HG02763 (cell line): ENCODE measurements around the gene H1-8.
"Not testable (repeated sequence)": the region's sequence is repeated elsewhere in the genome, so short reads cannot be mapped to it uniquely, and the experiment has no call there.

ENCODE experiments used
- ATAC-seq: cut with Tn5 transposase; IDR thresholded peaks from one replicate; pipeline ENCODE4 v1.9.1; 2021; ENCODE audit warnings: mild to moderate bottlenecking, moderate library complexity; ENCODE audit not compliant: unreplicated experiment

The H1-8 gene

DNA sequence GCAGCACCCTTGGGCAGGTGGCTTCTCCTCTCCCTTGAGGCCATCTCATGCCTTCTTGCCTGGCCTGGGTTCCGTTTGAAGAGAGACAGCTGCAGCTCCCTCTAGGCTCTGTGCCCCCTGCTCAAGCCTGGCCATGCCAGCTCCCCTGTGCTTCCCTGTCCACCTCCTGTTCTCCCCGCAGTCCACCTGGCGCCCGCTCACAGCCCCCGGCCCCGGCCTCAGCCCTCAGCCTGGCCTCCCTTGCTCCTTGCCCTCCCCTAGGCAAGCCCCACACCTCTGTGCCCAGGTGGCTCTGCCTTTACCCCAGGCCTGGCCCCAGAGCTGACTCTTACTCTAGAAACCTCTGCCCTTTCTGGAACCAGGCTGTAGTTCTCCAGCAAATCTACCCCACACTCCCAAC is 28.4 kb upstream of the H1-8 start:
- ATAC-seq = no peak

DNA sequence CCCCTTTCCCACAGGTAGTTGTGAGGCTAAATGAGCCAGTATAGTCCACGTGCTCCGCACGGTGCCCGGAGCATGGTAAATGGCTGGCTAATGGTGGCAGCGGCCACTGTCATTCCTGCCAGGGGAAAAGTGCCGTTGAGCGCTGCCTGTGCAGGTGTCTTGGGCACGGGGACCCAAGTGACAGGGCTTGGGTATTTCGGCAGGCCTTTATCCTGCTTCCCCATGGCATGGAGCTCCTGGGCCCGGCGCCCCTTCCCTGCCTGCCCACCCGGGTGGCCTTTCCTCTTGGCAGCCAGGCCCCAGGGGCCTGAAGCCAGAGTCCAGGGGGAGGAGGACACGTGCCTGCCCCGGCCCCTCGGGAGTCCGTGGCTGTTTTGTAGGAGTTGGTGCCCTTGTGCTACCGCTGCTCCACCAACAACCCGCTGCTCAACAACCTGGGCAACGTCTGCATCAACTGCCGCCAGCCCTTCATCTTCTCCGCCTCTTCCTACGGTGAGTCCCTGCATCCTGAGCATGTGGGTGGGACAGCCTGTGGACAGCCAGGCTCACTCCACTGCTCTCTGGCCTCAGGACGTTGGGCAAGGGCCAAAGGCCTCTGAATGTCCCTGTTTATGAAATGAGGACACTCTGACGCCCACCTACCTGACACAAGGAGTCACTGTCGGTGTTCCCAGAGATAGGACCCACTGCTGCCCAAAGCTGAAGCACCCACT is 27.7 kb upstream of the H1-8 start:
- ATAC-seq = not testable (repeated sequence)

DNA sequence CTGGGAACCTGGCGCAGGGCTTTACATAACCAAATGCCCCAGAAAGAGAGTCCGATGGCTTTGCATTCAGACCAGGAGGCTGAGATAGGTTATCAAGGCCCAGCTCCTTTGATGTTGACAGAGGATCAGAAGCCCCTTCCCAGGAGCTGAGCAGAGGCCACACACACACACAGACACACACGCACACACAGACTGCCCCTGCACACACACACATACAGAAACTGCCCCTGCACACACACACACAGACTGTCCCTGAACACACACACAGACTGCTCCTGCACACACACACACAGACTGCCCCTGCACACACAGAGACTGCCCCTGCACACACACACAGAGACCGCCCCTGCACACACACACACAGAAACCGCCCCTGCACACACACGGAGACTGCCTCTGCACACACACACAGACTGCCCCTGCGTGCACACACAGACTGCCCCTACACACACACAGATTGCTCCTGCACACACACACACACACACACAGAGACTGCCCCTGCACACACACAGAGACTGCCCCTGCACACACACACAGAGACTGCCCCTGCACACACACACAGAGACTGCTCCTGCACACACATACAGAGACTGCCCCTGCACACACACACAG is 27.0 kb upstream of the H1-8 start:
- not testable (repeated sequence) for ATAC-seq

DNA sequence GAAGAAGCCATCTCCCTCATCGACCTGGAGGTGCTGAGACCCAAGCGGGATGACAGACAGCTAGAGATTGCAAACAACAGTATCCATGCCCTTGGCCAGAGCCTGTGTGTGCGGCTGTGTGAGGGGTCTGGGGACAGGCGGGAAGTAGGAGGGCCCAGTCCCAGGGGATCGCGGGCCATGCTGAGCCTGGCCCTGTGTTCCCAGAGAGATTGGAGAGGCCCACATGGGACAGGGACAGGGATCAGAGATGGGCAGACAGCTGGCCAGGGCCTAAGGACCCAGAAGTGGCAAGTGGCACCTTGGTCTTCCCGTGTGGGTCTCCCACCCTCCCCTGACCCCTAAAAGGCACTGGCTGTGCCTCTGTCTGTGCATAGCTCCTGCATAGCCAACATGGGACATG is 25.5 kb upstream of the H1-8 start:
- ATAC-seq = no peak

DNA sequence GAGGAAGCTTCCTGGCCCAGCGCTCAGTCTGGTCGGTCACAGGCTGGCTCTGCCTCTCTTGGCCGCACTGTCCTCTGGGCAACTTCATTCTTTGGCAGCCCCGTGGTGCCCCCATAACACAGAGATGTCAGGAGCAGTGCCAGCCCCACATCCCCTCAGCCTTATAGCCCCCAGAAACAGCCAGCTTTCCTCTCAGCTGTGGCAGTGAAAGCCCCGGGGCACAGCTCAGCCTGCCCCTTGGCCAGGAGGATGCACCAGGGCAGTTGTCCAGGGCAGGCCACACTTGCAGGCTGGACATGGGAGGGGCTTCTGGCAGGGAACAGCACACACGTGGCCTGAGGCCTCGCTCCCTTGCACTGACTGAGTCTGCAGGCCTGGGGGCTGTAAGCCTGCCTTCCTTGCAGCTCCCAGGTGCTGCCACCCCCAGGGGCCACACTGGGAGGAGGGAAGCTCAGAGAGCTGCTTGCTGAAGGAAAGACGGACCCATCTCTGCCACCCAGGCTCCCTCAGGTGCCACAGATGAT is 24.9 kb upstream of the H1-8 start:
- ATAC-seq = no peak

DNA sequence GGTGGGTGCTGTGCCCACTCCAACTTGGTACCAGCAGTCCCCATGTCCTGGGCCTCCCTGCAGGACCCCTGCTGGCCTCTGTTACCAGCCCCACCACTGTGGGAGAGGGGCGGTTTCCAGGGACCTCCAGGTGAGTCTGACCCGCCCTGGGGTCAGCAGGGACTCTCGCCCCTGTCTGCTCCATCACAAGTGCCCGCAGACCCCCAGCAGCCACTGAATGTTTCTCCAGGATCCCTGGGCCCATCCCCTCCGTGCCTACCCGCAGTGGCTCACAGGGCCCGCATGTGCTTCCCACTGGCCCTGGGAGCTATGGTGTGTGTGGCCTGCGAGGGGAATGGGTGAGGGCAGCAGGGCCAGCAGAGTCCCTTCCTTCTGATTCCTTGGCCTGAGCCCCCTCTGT is 24.4 kb upstream of the H1-8 start:
- ATAC-seq = no peak

DNA sequence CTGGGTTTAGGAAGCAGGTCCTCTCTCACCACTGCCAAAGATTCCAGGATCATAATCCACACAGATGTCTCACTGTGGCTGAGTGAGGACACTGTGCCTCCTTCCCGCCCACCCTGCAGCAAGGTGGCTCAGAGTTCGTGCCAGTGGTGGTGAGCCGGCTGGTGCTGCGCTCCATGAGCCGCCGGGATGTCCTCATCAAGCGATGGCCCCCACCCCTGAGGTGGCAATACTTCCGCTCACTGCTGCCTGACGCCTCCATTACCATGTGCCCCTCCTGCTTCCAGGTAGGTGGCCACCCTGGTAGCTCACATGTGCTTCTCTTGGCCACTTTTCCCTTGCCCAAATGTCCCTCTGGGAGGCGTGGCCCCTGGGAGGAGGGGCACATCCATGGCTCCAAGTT is 23.5 kb upstream of the H1-8 start:
- ATAC-seq = no peak

DNA sequence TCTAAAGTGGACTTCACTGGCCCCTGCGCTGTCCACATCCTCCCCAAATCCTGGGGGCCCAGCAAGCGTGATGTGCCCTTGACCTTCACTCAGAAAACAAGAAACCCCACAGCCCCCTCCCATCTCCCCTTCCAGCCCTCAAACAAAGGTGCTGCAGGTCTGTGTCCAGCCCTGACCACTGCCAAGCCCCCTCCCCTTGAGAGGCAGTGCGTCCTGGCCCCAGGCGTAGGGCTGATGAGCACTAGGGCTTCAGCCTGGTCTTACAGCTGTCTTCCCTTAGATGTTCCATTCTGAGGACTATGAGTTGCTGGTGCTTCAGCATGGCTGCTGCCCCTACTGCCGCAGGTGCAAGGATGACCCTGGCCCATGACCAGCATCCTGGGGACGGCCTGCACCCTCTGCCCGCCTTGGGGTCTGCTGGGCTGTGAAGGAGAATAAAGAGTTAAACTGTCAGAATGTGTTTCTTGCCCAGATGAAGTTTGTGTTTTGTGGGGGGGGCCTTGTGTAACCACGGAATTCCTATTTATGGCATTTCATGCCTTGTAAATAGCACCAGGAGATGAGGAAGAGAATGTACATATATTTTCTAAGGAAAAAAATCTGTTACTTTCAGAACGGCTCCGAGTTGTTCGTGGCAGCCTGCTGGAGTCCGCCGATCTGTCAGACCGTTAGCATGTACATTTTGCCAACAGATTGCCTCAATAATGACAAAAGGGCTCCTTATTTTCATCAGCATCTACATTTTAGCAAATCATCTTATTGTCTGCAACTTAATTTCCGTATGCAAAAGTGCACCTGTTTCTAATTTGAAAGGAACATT is 22.9 kb upstream of the H1-8 start:
- ATAC-seq = no peak

DNA sequence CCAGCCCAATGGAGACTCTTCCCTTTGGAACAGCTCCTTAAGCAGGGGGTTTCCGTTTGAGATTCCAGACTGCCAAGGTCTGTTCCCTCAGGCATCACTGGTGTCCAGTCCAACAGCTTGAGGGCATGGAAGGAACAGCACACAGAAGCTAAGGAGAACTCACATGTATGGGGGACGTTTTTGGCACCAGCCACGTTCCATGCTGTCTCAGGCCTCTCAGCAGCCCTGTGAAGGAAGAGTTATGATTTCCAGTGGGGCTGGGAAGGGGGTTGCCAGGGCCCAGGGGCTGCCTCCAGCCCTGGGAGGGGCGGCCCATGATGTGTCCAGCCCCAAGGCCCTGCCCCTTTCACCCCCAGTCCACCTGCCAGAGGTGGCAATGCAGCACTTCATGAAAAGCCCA is 22.0 kb upstream of the H1-8 start:
- no peak for ATAC-seq

DNA sequence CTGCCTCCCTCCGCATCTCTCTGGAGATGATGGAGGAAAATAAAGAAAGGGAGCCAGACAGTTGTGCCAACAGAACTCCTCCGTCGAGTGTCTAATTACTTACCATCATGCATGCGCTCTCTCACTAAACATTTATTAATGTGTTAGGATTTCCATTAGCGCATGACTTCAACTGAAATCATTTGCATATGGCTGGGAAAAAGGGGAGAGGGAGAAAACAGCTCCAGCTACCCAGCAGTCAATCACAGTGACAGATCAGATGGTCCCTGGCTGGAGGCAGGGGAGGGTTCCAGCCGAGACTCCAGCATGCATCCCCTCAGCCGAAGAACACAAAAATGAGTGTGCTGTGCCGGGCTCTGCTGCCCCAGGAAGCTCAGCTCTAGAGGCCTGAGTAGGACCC is 21.4 kb upstream of the H1-8 start:
- ATAC-seq = no peak

DNA sequence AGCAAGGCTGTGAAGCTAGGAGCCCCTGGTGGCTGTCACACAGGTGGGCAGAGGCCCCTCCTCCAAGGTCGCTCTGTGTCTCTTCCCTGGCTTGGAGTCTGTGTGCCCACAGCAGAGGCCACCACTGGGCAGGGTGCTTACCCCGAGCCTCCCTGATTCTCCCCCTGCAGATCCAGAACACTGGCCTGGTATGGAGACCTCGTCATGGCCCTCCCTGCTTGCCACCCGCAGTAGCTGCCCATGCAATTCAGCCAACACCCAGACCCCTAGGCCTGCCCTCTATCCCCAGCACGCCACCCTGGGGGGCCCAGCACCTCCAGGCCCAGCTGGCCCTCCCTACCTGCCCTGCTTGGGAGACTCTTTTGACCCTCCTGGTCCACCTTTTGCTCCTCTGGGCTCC is 20.0 kb upstream of the H1-8 start:
- no peak for ATAC-seq

DNA sequence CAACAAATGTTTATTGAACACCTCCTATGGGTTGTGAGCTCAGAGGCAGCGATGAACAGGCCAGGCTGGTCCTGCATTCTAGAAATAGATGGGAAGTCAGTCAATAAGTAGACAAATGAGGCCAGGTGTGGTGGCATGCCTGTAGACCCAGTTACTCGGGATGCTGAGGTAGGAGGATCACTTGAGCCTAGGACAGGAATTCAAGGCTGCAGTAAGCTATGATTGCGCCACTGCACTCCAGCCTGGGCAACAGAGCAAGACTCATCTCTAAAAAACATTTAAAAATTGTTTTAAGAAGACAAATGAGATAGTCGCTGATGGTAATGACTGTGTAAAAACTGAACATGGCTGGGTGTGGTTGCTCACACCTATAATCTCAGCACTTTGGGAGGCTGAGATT is 18.9 kb upstream of the H1-8 start:
- ATAC-seq = no peak

DNA sequence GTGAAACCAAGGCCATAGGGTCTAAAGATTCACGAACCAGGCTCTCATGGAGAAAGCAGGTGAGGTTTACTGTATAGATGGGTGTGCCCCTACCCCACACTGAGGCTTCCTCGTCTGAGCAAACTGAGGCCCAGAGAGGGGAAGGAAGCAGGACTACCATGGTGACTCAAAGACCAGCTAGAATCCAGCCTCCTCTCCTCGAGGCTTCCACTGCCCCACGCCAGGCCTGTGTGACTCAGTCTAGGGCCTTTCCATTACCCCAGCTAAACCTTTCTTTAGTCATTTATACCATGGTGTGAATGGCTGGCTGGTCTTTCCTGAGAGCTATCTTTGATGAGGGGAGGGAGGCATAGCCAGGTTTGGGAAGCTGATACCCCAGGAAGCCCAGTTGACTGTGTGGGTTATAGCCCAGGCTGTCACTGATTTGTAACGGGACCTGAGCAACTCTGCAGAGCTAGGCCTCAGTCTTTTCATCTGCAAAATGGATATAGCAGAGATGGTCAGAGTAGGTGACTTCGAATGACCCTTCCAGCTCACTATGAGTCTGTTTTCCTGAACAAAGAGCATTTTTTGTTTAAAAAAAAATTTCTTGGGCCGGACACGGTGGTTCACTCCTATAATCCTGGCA is 17.5 kb upstream of the H1-8 start:
- ATAC-seq = no peak

DNA sequence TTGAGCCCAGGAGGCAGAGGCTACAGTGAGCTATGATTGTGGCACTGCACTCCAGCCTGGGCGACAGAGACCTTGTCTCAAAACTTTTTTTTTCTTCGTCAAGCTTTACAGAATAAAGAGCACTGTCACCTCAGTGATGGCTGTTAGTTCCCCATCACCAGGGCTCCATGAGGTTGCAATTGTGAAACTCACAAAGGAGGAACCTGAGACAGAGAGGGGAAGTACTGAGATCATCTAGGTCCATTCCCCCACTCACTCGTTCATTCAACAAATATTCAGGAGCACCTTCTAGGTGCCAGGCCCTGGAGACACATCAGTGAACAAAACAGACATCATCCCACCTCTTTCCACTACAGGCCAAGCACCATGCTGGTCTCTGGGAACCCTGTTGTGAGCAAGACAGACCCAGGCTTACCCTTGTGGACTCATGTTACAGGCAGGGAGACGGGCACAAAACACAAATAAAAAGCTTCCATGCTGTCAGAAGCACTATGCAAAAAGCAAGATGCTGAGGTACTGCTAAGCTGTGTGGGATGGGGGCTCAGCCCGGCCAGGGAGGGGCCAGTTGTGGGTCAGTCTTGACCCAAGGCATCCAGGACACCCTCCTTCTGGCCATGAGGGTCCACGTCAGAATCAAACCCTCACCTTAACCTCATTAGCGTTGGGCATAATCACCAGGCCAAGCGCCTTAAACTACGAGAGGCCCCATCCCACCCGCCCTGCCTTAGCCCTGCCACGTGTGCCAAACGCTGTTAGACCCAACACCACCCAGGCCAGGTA is 16.7 kb upstream of the H1-8 start:
- peak; percentile 76 for ATAC-seq

DNA sequence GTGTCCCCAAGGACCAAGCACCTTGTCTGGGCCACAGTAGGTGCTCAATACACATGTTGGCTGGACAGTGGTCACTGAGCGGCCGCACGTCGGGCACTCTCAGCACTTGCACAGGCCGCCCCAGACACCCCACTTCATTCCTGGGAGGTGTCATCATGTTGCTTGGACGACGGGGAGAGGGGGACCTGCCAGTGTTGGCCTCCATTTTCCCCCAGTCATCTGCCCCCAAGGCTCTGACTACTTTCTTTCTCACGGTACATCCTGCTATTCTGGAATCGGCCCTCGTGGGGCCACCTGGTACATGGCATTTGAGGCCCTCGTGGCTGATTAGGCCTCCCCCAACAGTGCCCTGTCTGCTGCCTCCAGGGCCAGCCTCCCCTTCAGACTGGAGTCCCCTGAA is 15.7 kb upstream of the H1-8 start:
- ATAC-seq = no peak

DNA sequence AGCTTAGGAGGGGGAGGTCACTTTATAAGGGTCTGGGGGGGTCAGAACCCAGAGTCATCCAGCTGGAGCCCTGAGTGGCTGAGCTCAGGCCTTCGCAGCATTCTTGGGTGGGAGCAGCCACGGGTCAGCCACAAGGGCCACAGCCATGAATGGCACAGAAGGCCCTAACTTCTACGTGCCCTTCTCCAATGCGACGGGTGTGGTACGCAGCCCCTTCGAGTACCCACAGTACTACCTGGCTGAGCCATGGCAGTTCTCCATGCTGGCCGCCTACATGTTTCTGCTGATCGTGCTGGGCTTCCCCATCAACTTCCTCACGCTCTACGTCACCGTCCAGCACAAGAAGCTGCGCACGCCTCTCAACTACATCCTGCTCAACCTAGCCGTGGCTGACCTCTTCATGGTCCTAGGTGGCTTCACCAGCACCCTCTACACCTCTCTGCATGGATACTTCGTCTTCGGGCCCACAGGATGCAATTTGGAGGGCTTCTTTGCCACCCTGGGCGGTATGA is 14.3 kb upstream of the H1-8 start, which contains the start of gene RHO:
Gene RHO (plus strand): TSS at position 51 of the 512 bp plus-strand sequence. CDS start 95 bp downstream, at position 146.
- ATAC-seq = no peak

DNA sequence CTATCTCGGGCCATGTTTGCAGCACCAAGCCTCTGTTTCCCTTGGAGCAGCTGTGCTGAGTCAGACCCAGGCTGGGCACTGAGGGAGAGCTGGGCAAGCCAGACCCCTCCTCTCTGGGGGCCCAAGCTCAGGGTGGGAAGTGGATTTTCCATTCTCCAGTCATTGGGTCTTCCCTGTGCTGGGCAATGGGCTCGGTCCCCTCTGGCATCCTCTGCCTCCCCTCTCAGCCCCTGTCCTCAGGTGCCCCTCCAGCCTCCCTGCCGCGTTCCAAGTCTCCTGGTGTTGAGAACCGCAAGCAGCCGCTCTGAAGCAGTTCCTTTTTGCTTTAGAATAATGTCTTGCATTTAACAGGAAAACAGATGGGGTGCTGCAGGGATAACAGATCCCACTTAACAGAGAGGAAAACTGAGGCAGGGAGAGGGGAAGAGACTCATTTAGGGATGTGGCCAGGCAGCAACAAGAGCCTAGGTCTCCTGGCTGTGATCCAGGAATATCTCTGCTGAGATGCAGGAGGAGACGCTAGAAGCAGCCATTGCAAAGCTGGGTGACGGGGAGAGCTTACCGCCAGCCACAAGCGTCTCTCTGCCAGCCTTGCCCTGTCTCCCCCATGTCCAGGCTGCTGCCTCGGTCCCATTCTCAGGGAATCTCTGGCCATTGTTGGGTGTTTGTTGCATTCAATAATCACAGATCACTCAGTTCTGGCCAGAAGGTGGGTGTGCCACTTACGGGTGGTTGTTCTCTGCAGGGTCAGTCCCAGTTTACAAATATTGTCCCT is 13.4 kb upstream of the H1-8 start:
- no peak for ATAC-seq

DNA sequence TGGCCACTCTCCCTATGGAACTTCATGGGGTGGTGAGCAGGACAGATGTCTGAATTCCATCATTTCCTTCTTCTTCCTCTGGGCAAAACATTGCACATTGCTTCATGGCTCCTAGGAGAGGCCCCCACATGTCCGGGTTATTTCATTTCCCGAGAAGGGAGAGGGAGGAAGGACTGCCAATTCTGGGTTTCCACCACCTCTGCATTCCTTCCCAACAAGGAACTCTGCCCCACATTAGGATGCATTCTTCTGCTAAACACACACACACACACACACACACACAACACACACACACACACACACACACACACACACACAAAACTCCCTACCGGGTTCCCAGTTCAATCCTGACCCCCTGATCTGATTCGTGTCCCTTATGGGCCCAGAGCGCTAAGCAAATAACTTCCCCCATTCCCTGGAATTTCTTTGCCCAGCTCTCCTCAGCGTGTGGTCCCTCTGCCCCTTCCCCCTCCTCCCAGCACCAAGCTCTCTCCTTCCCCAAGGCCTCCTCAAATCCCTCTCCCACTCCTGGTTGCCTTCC is 12.7 kb upstream of the H1-8 start:
- no peak for ATAC-seq

DNA sequence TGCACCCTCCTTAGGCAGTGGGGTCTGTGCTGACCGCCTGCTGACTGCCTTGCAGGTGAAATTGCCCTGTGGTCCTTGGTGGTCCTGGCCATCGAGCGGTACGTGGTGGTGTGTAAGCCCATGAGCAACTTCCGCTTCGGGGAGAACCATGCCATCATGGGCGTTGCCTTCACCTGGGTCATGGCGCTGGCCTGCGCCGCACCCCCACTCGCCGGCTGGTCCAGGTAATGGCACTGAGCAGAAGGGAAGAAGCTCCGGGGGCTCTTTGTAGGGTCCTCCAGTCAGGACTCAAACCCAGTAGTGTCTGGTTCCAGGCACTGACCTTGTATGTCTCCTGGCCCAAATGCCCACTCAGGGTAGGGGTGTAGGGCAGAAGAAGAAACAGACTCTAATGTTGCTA is 12.2 kb upstream of the H1-8 start:
- ATAC-seq = no peak
